Epithelial cell of esophagus (primary cell): Measurements from ENCODE around the gene CCDC54.

ENCODE experiments used
- DNase-seq: peaks from one replicate; pipeline ENCODE4 v3.0.0; 2010; ENCODE audit warnings: low read depth
- H3K4me3 ChIP-seq: 2 replicates; pipeline ENCODE4 v1.5.1; 2011; ENCODE audit warnings: mild to moderate bottlenecking, low read length, control low read depth
- TF ChIP-seq, protein P1 (sequence below): IDR thresholded peaks from 2 replicates; pipeline ENCODE4 v1.5.1; 2011; ENCODE audit warnings: low read depth, mild to moderate bottlenecking, low read length, control low read depth, inconsistent platforms; ENCODE audit not compliant: insufficient read depth; ENCODE audit errors: missing control alignments

CCDC54 gene

DNA sequence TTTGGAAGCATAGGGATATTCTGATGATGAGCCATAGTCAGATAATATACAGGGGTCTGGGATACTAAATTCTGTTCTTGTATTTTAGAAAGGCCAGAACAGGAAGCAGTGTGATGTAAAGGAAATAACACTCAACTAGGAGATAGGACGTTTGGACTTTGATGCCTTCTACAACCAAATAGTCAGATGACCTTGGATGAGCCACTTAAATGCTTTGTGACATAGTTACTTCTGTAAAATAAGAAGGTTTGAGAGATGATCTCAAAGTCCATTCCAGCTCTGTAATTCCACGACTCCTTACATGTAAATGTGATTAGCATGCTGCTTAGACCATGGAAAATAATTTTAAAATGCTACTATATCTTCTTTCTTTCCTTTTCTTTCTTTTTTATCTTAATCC, 29.5 kb upstream of the CCDC54 start:
- DNase-seq = no peak
- no peak overlapping the region for H3K4me3 ChIP-seq
- TF ChIP-seq, protein P1, sequence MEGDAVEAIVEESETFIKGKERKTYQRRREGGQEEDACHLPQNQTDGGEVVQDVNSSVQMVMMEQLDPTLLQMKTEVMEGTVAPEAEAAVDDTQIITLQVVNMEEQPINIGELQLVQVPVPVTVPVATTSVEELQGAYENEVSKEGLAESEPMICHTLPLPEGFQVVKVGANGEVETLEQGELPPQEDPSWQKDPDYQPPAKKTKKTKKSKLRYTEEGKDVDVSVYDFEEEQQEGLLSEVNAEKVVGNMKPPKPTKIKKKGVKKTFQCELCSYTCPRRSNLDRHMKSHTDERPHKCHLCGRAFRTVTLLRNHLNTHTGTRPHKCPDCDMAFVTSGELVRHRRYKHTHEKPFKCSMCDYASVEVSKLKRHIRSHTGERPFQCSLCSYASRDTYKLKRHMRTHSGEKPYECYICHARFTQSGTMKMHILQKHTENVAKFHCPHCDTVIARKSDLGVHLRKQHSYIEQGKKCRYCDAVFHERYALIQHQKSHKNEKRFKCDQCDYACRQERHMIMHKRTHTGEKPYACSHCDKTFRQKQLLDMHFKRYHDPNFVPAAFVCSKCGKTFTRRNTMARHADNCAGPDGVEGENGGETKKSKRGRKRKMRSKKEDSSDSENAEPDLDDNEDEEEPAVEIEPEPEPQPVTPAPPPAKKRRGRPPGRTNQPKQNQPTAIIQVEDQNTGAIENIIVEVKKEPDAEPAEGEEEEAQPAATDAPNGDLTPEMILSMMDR = no peak

DNA sequence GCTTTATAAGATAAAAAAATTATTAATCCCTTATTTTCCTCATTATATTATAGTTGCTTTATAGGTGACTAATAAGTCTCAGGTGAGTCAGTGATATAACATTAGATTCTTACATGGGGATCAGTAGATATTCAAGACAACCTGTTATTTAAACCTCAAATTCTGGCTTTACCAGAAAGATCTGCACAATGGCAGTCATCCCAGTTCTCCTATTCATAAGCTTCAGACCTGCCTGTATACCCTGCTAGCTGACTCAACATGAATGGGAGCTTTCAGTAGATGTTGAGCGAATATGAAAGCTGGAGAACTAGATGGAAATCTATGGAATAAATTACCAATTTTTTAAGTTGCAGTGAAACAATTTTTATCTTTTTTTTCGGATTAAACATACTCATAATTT, 20.5 kb upstream of the CCDC54 start:
- TF ChIP-seq, protein P1 = no peak
- DNase-seq = peak; percentile 72
- no peak overlapping the region for H3K4me3 ChIP-seq

DNA sequence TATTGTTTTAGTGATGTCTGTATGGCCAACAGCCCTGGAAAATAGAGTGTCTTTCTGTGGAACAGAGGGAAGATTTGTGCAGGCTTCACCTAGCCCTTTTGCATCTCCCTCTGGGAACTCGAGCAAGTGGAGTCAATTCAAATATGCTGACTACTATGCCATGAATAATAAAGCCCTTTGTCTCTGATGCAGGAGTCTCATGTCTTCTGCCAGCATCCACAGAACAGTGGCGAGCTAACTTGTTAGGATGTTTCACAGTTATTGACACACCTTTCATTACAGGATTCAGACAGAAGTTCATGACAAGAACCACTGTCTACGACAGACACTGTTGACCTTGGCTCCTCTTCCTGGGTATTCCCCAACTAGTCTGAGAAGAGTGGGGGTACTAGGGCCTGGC, 15.6 kb upstream of the CCDC54 start:
- no peak for DNase-seq
- no peak overlapping the region for H3K4me3 ChIP-seq
- TF ChIP-seq, protein P1 = no peak

DNA sequence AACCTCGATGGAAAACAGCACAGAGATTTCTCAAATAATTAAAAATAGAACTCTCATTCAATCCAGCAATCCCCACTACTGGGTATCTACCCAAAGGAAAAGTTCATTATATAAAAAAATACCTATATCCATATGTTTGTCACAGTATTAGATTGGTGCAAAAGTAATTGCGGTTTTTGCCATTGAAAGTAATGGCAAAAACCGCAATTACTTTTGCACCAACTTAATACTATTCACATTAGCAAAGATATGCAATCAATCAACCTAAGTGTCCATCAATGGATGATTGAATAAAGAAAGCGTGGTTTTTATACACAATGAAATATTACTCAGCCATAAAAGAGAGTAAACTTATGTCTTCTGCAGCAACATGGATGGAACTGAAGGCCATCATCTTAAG, 12.2 kb upstream of the CCDC54 start:
- DNase-seq = no peak
- no peak overlapping the region for H3K4me3 ChIP-seq
- TF ChIP-seq, protein P1 = no peak

DNA sequence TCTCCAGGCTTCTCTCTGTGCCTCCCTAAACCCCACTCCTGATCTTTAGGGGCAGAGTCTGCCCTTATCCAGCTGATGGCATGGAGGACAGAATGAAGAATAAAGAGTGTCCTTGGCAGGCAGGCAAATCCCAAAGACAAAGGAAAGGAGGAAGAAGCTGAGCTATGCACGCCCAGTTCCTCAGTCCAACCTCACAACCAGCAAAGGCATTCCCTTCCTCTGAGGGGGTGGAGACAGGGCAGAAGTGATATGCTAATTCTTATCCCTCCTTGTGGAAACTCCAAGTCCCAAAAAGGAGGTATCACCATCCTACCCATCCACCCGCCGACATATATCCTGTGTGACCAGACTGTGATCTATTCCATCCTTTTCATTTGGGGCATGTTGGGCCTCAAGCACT, 10.5 kb upstream of the CCDC54 start:
- TF ChIP-seq, protein P1 = no peak
- H3K4me3 ChIP-seq = no peak overlapping the region
- DNase-seq = peak; percentile 15

DNA sequence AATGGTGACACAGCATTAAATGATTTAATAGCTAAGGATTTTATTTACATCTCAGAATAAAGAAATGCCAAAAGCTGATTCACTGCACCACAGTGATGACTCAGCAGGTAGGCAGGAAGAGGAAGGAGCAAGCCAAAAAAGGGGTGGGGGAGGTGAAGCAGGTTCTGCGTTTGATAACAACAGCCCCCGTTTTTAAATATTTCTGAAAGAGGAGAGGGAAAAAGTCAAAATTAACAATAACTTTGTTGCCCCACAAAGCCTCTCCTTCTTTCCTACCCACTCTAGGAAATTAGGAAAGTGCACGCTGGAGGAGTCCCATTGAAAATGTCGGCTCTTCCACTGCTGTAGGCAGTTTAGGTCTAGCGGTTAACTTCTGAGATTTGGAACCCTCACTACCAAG, 9.9 kb upstream of the CCDC54 start:
- peak; percentile 83 for DNase-seq
- H3K4me3 ChIP-seq = no peak overlapping the region
- TF ChIP-seq, protein P1 = no peak

DNA sequence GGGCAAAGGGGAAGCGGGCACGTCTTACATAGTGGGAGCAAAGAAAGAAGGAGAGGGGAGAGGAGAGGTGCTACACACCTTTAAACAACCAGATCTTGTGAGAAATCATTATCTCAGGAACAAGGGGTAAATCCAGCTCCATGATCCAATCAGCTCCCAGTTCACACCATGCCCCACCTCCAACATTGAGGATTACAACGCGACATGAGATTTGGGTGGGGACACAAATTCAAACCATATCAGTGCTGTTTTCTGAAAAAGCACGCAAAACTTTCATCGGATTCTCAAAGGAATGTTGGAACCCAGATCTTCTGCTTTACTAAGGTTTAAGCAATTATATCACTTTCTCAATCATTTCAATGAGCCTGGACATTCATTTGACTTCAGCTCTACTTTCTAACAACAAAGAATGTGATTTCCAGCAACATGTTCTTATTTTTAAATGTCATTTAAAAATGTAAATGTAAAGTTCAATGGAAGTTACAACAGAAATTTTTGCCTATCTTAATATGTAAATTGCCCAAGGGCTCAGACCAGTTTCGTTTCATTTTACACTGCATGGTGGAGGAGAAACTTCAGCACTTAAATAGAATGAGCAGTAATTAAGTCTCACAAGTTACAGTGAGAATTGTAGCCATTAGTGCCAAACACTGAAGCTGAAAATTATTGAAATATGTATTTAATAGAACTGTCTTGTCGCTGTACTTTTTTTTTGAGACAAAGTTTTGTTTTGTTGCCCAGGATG, 8.4 kb upstream of the CCDC54 start:
- H3K4me3 ChIP-seq = no peak overlapping the region
- no peak for DNase-seq
- TF ChIP-seq, protein P1 = no peak
